Measurements from ENCODE around the gene SHKBP1.
"Not testable (repeated sequence)": the region's sequence is repeated elsewhere in the genome, so short reads cannot be mapped to it uniquely, and the experiment has no call there.

SHKBP1 gene

GRCh38 chr19:40576585-40577451 is at the start of gene SHKBP1:
SHKBP1 (plus strand) TSS chr19:40576873; CDS start chr19:40576900, 27 bp downstream.
- peak; percentile 85 to 87 for DNase-seq (ENCODE audit: low read depth in 1 of 2, low spot score in 1 of 2)

GRCh38 chr19:40528078-40528477 is 48.6 kb upstream of the SHKBP1 start:
- DNase-seq (ENCODE audit: low read depth in 1 of 2, low spot score in 1 of 2): no peak

- no peak for DNase-seq (ENCODE audit: low read depth in 1 of 2, low spot score in 1 of 2)
Measured at GRCh38 chr19:40528533-40529092, 48.1 kb upstream of the SHKBP1 start.

GRCh38 chr19:40529093-40529954 is 47.3 kb upstream of the SHKBP1 start:
- peak; percentile 82 to 85 for DNase-seq (ENCODE audit: low read depth in 1 of 2, low spot score in 1 of 2)

GRCh38 chr19:40530091-40530901 is 46.4 kb upstream of the SHKBP1 start:
- no peak for DNase-seq (ENCODE audit: low read depth in 1 of 2, low spot score in 1 of 2)

GRCh38 chr19:40533508-40533907 is 43.2 kb upstream of the SHKBP1 start:
- no peak for DNase-seq (ENCODE audit: low read depth in 1 of 2, low spot score in 1 of 2)

GRCh38 chr19:40534148-40534547 is 42.5 kb upstream of the SHKBP1 start:
- no peak for DNase-seq (ENCODE audit: low read depth in 1 of 2, low spot score in 1 of 2)

- no peak for DNase-seq (ENCODE audit: low read depth in 1 of 2, low spot score in 1 of 2)
Measured at GRCh38 chr19:40539070-40539469, 37.6 kb upstream of the SHKBP1 start.

GRCh38 chr19:40542202-40542859 is 34.3 kb upstream of the SHKBP1 start:
- no peak for DNase-seq (ENCODE audit: low read depth in 1 of 2, low spot score in 1 of 2)

- no peak for DNase-seq (ENCODE audit: low read depth in 1 of 2, low spot score in 1 of 2)
Measured at GRCh38 chr19:40543029-40543597, 33.6 kb upstream of the SHKBP1 start.

- not testable (repeated sequence) for DNase-seq (ENCODE audit: low read depth in 1 of 2, low spot score in 1 of 2)
Measured at GRCh38 chr19:40546153-40546841, 30.4 kb upstream of the SHKBP1 start.

- DNase-seq (ENCODE audit: low read depth in 1 of 2, low spot score in 1 of 2): not testable (repeated sequence)
Measured at GRCh38 chr19:40547190-40547589, 29.5 kb upstream of the SHKBP1 start.

GRCh38 chr19:40547836-40548235 is 28.8 kb upstream of the SHKBP1 start:
- no peak for DNase-seq (ENCODE audit: low read depth in 1 of 2, low spot score in 1 of 2)

- peak; percentile 31 to 68 for DNase-seq (ENCODE audit: low read depth in 1 of 2, low spot score in 1 of 2)
Measured at GRCh38 chr19:40549007-40549708, 27.5 kb upstream of the SHKBP1 start.

- no peak for DNase-seq (ENCODE audit: low read depth in 1 of 2, low spot score in 1 of 2)
Measured at GRCh38 chr19:40550951-40551350, 25.7 kb upstream of the SHKBP1 start.

- no peak for DNase-seq (ENCODE audit: low read depth in 1 of 2, low spot score in 1 of 2)
Measured at GRCh38 chr19:40552848-40553247, 23.8 kb upstream of the SHKBP1 start.

- DNase-seq (ENCODE audit: low read depth in 1 of 2, low spot score in 1 of 2): no peak
Measured at GRCh38 chr19:40553885-40554857, 22.5 kb upstream of the SHKBP1 start.
